ENCODE results near the gene EDN2. TPM values are rescaled to one million over a fixed set of nuclear protein-coding genes. Genes with fewer than 3 reads are reported as not detected.

EDN2 gene
- total RNA-seq, 1 experiment from 2014 or later = 0.24 TPM

DNA sequence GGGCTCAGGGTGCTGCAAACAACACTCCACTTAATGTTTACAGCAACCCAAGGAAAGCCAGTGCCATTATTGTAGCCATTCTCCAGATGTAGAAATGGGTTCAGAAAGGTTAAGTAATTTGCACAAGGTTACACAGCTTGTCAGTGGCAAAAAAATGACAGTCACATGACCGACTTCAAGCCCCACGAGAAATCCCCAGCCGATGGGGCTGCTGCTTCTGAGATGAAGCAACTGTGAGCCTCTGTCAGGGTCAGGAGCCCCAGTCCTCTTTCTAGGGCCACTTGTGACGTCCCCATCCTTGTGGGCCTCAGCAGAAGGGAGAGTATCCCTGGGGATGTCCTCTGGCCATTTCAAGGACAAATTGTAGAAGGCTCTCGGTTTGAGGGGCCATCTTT lies 54.8 kb downstream of the EDN2 start:
- no peak overlapping the region for H2BK20ac ChIP-seq (ENCODE audit: low read depth, low read length, poor library complexity, severe bottlenecking)
- Mint-ChIP-seq H3K36me3 (ENCODE audit: insufficient read depth in 1 of 3, low read depth in 3 of 3) (no peaks in the 10 kb centered on the region), H3K9me3 (no peaks in the 10 kb centered on the region), H3K27me3 (ENCODE audit: low read depth) (peaks cover 18% of the 10 kb centered on the region), H3K4me1 (peaks cover 8 to 16% of the 10 kb centered on the region in 2 experiments), H3K4me3 (no peak overlapping the region), H3K27ac (no peak overlapping the region)
- H2AK5ac ChIP-seq (ENCODE audit: insufficient read length, low read length) = no peak overlapping the region
- no peaks in the 10 kb centered on the region for H3K79me2 ChIP-seq (ENCODE audit: insufficient read depth, low read length)
- no peak overlapping the region for H3K23ac ChIP-seq (ENCODE audit: insufficient read length, low read depth, low read length)
- no peak overlapping the region for H4K91ac ChIP-seq (ENCODE audit: insufficient read length, low read depth, low read length)
- WGBS (ENCODE audit: extremely low coverage, insufficient read length, low lambda C conversion rate) = no CpG with 5 or more reads among the region's 5 CpGs
- H3K56ac ChIP-seq (ENCODE audit: insufficient read length, low read depth, low read length) = no peak overlapping the region
- H2BK12ac ChIP-seq (ENCODE audit: insufficient read length, low read depth, low read length) = no peak overlapping the region
- no peak overlapping the region for H2BK15ac ChIP-seq (ENCODE audit: low read depth, low read length)
- H3K79me1 ChIP-seq (ENCODE audit: insufficient read depth, low read depth, low read length, poor library complexity, severe bottlenecking) = no peaks in the 10 kb centered on the region
- no peak overlapping the region for H3K4ac ChIP-seq (ENCODE audit: low read depth, low read length)
- H3K27me3 ChIP-seq (ENCODE audit: insufficient read depth, low read length) = no peaks in the 10 kb centered on the region
- H4K20me1 ChIP-seq (ENCODE audit: control insufficient read depth, insufficient read depth, insufficient read length) = no peaks in the 10 kb centered on the region
- H2AFZ ChIP-seq (ENCODE audit: low read length) = no peak overlapping the region
- H4K5ac ChIP-seq (ENCODE audit: insufficient read length, low read depth, low read length) = no peak overlapping the region
- H2BK5ac ChIP-seq (ENCODE audit: insufficient read length, low read length) = no peak overlapping the region
- H3K9ac ChIP-seq (ENCODE audit: extremely low read depth, insufficient read length, low read length) = no peak overlapping the region
- no peak for DNase-seq
- H4K8ac ChIP-seq (replicated peaks; ENCODE audit: insufficient read length, low read depth, low read length) = no peak overlapping the region
- H3K23me2 ChIP-seq (ENCODE audit: insufficient read length, low read depth, low read length, poor library complexity, severe bottlenecking) = no peaks in the 10 kb centered on the region
- no peak overlapping the region for H3T11ph ChIP-seq (ENCODE audit: low read length)
- H3K18ac ChIP-seq (ENCODE audit: insufficient read length, low read depth, low read length) = no peak overlapping the region
- no peak overlapping the region for H2BK120ac ChIP-seq (ENCODE audit: low read depth, low read length, poor library complexity, severe bottlenecking)
- H3K27ac ChIP-seq (ENCODE audit: insufficient read length, low read depth, low read length) = no peak overlapping the region
- no peaks in the 10 kb centered on the region for H3K9me3 ChIP-seq (ENCODE audit: control insufficient read depth, low read depth, low read length)
- no peak overlapping the region for H3K14ac ChIP-seq (ENCODE audit: insufficient read depth, low read length)
- H3K4me2 ChIP-seq (ENCODE audit: insufficient read depth, insufficient read length, low read length) = no peak overlapping the region
- TF ChIP-seq, protein P1, sequence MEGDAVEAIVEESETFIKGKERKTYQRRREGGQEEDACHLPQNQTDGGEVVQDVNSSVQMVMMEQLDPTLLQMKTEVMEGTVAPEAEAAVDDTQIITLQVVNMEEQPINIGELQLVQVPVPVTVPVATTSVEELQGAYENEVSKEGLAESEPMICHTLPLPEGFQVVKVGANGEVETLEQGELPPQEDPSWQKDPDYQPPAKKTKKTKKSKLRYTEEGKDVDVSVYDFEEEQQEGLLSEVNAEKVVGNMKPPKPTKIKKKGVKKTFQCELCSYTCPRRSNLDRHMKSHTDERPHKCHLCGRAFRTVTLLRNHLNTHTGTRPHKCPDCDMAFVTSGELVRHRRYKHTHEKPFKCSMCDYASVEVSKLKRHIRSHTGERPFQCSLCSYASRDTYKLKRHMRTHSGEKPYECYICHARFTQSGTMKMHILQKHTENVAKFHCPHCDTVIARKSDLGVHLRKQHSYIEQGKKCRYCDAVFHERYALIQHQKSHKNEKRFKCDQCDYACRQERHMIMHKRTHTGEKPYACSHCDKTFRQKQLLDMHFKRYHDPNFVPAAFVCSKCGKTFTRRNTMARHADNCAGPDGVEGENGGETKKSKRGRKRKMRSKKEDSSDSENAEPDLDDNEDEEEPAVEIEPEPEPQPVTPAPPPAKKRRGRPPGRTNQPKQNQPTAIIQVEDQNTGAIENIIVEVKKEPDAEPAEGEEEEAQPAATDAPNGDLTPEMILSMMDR (conservative IDR thresholded peaks at IDR 0.05) = no peak
- no peaks in the 10 kb centered on the region for H3K4me1 ChIP-seq (ENCODE audit: insufficient read depth, low read length)

Other genes starting within 250 kb of the EDN2 start
- gene SCMH1, start 242.4 kb downstream of the EDN2 start, total RNA-seq (2021) = 16.4 and 16.5 TPM in 2 replicates
- gene FOXO6, start 123.2 kb downstream of the EDN2 start, total RNA-seq (2021) = 0.83 and 0.99 TPM in 2 replicates

All from H9 (cell line).